H1 (cell line): ENCODE results near the gene RIPOR3. TPM values are rescaled to one million over a fixed set of nuclear protein-coding genes. Genes with fewer than 3 reads are reported as not detected.

Source experiments
- BACH1 ChIP-seq: IDR thresholded peaks from 2 replicates; pipeline ENCODE4 v1.6.1; 2012; ENCODE audit warnings: low read length, improper control_type of control experiment
- CREB1 ChIP-seq: IDR thresholded peaks from 2 replicates; pipeline ENCODE4 v1.6.1; 2012; ENCODE audit warnings: inconsistent platforms
- KDM1A ChIP-seq: fragments of 200-600, 300-600 bp; sonication (generic); IDR thresholded peaks from 2 replicates; pipeline ENCODE4 v1.7.1; 2016; ENCODE audit warnings: mild to moderate bottlenecking, low read length, borderline replicate concordance
- NRF1 ChIP-seq: IDR thresholded peaks from 2 replicates; pipeline ENCODE4 v1.6.1; 2011; ENCODE audit warnings: mild to moderate bottlenecking, low read depth, low read length, improper control_type of control experiment
- RAD21 ChIP-seq, 2 experiments: IDR thresholded peaks in 1 of 2; conservative IDR thresholded peaks in 1 of 2; 2 replicates each; pipeline ENCODE4 v1.6.1; 2011; ENCODE audit warnings: low read depth in 2 of 2, low read length in 2 of 2, improper control_type of control experiment in 1 of 2, inconsistent platforms in 1 of 2, mild to moderate bottlenecking in 1 of 2, moderate library complexity in 1 of 2
- RBBP5 ChIP-seq: IDR thresholded peaks from 2 replicates; pipeline ENCODE4 v1.7.1; 2012; ENCODE audit warnings: low read depth, mild to moderate bottlenecking, inconsistent platforms, low read length, moderate library complexity, borderline replicate concordance
- TBP ChIP-seq: IDR thresholded peaks from 2 replicates; pipeline ENCODE4 v1.6.1; 2011; ENCODE audit warnings: low read depth, low read length, improper control_type of control experiment
- polyA plus RNA-seq, 7 experiments: library from polyadenylated mRNA; depleted of rRNA in 3 of 7; stranded (reverse) in 5 of 7; unstranded in 2 of 7; fragments of >200 nt in 5 of 7; fragments of 200-250 nt in 2 of 7; gene quantifications; 1 replicate in 5 of 7; 2 replicates in 1 of 7; 4 replicates in 1 of 7; pipeline versions ENCODE4 v1.2.1 to v1.2.3, GENCODE V29; 2011 to 2013; ENCODE audit warnings: missing spikeins in 2 of 7, mixed read lengths in 2 of 7
- total RNA-seq: library from RNA; stranded (reverse); fragmentation: NEBNext Ultra II Directional; extraction: Animal tissue kit (Norgen Biotek cat#: 25700); gene quantifications from 2 replicates; pipeline ENCODE4 v1.2.1, GENCODE V29; 2021
- TF ChIP-seq, protein P1 (sequence below): fragments of 300-600 bp; sonication (generic); IDR thresholded peaks from 2 replicates; pipeline ENCODE4 v1.7.1; 2012; ENCODE audit warnings: low read length, moderate library complexity, mild to moderate bottlenecking, inconsistent platforms; ENCODE audit not compliant: insufficient replicate concordance
- TF ChIP-seq, protein P2 (sequence below): IDR thresholded peaks from 2 replicates; pipeline ENCODE4 v1.6.1; 2012; ENCODE audit warnings: inconsistent platforms

RIPOR3 gene
- total and polyA plus RNA-seq, 2 of the 8 experiments (the other 6 are each of a cell fraction or from before 2014, with no cell fraction given): 3.6 to 4.5 TPM

- TF ChIP-seq, protein P1, sequence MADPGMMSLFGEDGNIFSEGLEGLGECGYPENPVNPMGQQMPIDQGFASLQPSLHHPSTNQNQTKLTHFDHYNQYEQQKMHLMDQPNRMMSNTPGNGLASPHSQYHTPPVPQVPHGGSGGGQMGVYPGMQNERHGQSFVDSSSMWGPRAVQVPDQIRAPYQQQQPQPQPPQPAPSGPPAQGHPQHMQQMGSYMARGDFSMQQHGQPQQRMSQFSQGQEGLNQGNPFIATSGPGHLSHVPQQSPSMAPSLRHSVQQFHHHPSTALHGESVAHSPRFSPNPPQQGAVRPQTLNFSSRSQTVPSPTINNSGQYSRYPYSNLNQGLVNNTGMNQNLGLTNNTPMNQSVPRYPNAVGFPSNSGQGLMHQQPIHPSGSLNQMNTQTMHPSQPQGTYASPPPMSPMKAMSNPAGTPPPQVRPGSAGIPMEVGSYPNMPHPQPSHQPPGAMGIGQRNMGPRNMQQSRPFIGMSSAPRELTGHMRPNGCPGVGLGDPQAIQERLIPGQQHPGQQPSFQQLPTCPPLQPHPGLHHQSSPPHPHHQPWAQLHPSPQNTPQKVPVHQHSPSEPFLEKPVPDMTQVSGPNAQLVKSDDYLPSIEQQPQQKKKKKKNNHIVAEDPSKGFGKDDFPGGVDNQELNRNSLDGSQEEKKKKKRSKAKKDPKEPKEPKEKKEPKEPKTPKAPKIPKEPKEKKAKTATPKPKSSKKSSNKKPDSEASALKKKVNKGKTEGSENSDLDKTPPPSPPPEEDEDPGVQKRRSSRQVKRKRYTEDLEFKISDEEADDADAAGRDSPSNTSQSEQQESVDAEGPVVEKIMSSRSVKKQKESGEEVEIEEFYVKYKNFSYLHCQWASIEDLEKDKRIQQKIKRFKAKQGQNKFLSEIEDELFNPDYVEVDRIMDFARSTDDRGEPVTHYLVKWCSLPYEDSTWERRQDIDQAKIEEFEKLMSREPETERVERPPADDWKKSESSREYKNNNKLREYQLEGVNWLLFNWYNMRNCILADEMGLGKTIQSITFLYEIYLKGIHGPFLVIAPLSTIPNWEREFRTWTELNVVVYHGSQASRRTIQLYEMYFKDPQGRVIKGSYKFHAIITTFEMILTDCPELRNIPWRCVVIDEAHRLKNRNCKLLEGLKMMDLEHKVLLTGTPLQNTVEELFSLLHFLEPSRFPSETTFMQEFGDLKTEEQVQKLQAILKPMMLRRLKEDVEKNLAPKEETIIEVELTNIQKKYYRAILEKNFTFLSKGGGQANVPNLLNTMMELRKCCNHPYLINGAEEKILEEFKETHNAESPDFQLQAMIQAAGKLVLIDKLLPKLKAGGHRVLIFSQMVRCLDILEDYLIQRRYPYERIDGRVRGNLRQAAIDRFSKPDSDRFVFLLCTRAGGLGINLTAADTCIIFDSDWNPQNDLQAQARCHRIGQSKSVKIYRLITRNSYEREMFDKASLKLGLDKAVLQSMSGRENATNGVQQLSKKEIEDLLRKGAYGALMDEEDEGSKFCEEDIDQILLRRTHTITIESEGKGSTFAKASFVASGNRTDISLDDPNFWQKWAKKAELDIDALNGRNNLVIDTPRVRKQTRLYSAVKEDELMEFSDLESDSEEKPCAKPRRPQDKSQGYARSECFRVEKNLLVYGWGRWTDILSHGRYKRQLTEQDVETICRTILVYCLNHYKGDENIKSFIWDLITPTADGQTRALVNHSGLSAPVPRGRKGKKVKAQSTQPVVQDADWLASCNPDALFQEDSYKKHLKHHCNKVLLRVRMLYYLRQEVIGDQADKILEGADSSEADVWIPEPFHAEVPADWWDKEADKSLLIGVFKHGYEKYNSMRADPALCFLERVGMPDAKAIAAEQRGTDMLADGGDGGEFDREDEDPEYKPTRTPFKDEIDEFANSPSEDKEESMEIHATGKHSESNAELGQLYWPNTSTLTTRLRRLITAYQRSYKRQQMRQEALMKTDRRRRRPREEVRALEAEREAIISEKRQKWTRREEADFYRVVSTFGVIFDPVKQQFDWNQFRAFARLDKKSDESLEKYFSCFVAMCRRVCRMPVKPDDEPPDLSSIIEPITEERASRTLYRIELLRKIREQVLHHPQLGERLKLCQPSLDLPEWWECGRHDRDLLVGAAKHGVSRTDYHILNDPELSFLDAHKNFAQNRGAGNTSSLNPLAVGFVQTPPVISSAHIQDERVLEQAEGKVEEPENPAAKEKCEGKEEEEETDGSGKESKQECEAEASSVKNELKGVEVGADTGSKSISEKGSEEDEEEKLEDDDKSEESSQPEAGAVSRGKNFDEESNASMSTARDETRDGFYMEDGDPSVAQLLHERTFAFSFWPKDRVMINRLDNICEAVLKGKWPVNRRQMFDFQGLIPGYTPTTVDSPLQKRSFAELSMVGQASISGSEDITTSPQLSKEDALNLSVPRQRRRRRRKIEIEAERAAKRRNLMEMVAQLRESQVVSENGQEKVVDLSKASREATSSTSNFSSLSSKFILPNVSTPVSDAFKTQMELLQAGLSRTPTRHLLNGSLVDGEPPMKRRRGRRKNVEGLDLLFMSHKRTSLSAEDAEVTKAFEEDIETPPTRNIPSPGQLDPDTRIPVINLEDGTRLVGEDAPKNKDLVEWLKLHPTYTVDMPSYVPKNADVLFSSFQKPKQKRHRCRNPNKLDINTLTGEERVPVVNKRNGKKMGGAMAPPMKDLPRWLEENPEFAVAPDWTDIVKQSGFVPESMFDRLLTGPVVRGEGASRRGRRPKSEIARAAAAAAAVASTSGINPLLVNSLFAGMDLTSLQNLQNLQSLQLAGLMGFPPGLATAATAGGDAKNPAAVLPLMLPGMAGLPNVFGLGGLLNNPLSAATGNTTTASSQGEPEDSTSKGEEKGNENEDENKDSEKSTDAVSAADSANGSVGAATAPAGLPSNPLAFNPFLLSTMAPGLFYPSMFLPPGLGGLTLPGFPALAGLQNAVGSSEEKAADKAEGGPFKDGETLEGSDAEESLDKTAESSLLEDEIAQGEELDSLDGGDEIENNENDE: no peak
- no peak for TF ChIP-seq TBP
- TF ChIP-seq BACH1: peak; percentile 56; the same call in 1 of the 2 replicates
- no peak for TF ChIP-seq KDM1A
- no peak for TF ChIP-seq CREB1
- TF ChIP-seq RAD21 (IDR thresholded peaks at IDR 0.05 in 1 of 2, conservative IDR thresholded peaks at IDR 0.05 in 1 of 2; ENCODE audit: low read depth in 2 of 2, low read length in 2 of 2): peak; percentile 57 to 67
- TF ChIP-seq, protein P2, sequence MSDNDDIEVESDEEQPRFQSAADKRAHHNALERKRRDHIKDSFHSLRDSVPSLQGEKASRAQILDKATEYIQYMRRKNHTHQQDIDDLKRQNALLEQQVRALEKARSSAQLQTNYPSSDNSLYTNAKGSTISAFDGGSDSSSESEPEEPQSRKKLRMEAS: no peak
- TF ChIP-seq RBBP5: no peak
- TF ChIP-seq NRF1: no peak
Measured at GRCh38 chr20:50569864-50570836, 121.2 kb downstream of the RIPOR3 start (continued).
